Ramos (cell line): ENCODE data around the gene CDH10.

ENCODE experiments used
- in situ Hi-C: fragments of 300-500 bp; cut with MboI; formaldehyde crosslinking; loops from one replicate; pipeline ENCODE4 v1.14.3; 2022; ENCODE audit warnings: low sequenced_read_pairs; ENCODE audit not compliant: unreplicated experiment

Gene CDH10

GRCh38 chr5:24606971-24607370 lies 37.8 kb downstream of the CDH10 start:
- in situ Hi-C loops, result no loop called here

DNA sequence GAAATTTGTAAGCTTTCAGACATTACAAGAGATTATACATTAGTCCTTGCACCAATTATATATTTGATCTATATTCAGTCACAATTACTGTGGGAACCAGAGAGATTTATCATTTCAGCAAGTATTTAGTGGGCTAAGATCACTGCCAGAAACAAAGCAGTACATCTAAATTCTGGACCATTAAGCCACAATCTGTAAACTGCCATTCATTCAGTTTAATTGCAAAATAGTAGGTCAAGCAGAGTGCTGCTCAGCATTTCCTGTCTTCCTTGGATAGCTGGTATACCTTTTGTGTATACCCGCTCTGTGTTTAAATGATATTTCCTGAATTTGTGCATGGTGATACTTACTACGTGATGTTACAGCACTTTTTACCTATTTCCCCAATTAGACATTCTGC lies 42.6 kb downstream of the CDH10 start:
- in situ Hi-C loops, result no loop called here

- in situ Hi-C loops, result no loop called here
These were observed 45.8 kb downstream of the CDH10 start for GRCh38 chr5:24598956-24599355.

- in situ Hi-C loops, result no loop called here
These were observed 49.4 kb downstream of the CDH10 start for GRCh38 chr5:24595329-24595728.

- in situ Hi-C loops, result no loop called here
These were observed 53.4 kb downstream of the CDH10 start for GRCh38 chr5:24591426-24591825.

DNA sequence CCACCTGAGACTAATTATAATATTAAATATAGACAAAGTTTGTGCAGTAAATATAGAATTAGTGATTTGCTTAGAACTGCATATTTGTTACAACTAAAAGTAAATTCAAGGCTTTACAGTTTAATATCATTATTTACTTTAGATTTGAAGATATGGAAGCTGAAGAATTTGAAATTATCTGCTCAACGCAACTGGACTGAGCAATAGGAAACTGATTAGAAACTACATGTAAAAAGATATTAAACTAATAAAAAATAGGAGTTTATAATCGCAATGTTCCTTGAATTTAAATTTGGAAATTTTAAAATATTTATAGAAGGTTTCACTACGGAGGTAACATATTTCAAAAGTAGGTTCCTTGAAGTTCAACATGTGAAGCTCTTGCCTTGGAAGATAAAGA lies 55.2 kb downstream of the CDH10 start:
- in situ Hi-C loops, result no loop called here

GRCh38 chr5:24585751-24586150 lies 59.0 kb downstream of the CDH10 start:
- in situ Hi-C loops, result no loop called here

- in situ Hi-C loops, result no loop called here
These were observed 73.5 kb downstream of the CDH10 start for GRCh38 chr5:24571302-24571701.

- in situ Hi-C loops, result no loop called here
These were observed 77.8 kb downstream of the CDH10 start for GRCh38 chr5:24566933-24567332.

DNA sequence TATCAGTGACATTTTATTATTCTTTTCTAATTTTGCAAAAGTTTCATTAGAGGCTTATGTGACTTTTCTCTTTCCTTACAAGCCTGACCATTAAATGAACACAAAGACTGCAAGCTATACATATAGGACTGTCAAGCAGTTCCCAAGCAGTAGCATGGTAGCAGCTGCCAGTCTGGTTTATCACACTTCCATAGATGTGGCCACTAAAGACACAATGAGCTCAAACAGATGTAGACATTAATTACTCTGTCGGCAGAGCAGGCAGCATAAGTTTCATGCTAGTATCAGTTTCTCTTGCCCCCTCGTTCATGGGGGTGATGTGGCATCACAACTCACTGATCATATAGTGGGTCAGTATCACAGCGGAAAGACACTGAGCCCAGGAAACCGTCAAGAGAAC lies 89.5 kb downstream of the CDH10 start:
- in situ Hi-C loops, result no loop called here

DNA sequence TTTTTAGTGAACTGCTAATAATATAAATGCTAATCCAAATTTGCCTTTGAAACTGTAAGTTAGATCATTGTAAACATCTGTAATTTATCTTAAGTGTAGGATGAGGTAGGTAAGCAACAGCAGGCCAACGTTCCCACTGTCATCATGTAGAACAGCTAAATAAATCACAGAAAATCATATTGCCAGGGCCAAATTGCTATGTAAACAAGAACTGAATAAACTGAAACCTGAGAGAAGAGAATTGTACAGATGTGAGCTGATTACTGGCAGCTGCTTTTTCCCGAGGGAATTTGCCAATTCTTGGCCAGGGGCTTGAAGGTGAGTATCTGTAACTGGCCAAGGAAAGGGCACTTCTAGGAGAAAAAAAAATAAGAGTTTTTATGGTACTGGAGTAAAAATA lies 97.6 kb downstream of the CDH10 start:
- in situ Hi-C loops, result no loop called here

- in situ Hi-C loops, result no loop called here
These were observed 105.2 kb downstream of the CDH10 start for GRCh38 chr5:24539613-24540012.

GRCh38 chr5:24538346-24538745 lies 106.4 kb downstream of the CDH10 start:
- in situ Hi-C loops, result no loop called here

GRCh38 chr5:24535646-24536045 lies 109.1 kb downstream of the CDH10 start:
- in situ Hi-C loops, result no loop called here

DNA sequence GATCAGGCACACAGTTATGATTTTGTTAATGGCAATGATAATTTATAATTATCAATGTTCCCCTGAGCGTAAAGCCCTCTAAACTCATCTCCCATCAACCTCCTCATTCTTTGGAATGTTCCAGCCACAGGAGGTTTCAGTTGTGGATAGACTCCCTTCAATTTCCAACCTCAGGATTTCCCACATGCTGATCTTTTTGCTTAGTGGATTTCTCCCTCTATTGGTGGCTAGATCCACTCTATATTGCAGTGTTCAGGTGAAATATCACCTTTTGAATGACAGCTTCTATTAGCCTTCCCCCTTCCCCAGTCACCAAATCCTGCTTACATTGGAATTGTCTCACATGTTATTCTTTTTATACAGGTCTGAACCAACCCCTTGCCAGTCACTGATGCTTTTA lies 113.9 kb downstream of the CDH10 start:
- in situ Hi-C loops, result no loop called here

- in situ Hi-C loops, result no loop called here
These were observed 119.4 kb downstream of the CDH10 start for GRCh38 chr5:24525414-24525813.

DNA sequence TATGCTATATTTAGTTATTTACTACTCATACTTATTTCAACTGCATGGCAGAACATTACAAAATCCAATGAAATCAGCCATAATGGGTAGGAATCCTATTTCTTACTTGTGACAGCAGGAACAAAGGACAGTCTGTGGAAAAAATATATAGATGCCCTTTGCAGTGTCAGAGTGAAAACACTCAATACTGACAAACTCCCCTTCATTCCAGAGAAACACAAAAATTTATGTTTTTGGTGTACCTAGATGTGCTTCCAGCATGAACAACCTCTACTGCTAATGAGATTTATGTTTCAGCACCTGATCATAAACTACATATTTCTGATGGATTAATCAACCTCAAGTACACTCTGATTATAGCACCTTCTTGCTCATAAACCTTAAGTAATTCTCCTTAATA lies 132.4 kb downstream of the CDH10 start:
- in situ Hi-C loops, result no loop called here

- in situ Hi-C loops, result no loop called here
These were observed 134.2 kb downstream of the CDH10 start for GRCh38 chr5:24510523-24510988.

DNA sequence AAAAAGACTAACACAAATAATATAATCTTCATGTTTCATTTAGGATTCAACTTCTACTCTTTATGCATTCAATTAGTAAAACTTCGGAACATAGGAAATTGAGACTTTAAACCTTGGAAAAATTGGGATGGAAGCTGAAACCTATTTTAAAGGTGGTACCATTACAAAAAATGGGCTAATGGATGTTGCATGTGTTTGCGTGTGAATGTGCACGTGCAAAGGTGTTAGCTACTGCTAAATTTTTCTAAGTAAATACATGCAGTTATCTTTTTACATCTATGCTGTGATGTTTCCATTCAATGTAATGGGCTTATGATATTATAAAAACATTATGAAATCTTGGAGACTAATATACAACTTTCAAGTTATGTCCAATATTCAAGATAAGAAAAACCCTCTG lies 134.8 kb downstream of the CDH10 start:
- in situ Hi-C loops, result no loop called here

DNA sequence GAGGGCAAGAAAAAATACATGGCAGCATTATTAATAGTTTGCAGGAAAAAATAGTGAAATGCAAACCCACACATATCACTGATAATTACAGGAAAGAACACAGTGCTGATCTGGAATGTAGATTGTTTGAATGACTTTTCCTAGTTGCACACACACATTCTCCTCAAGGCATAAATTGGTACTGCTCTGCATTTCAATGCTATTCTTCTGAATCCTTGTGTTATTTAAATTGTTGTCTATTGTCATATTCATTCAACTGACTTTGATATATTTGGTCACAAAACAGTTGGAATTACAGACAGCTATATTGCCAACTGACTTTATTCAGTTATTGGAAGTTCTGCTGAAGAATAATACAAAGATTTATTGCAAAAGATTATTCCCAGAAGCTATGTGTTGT lies 139.5 kb downstream of the CDH10 start:
- in situ Hi-C loops, result no loop called here

- in situ Hi-C loops, result no loop called here
These were observed 147.1 kb downstream of the CDH10 start for GRCh38 chr5:24497591-24498157.

DNA sequence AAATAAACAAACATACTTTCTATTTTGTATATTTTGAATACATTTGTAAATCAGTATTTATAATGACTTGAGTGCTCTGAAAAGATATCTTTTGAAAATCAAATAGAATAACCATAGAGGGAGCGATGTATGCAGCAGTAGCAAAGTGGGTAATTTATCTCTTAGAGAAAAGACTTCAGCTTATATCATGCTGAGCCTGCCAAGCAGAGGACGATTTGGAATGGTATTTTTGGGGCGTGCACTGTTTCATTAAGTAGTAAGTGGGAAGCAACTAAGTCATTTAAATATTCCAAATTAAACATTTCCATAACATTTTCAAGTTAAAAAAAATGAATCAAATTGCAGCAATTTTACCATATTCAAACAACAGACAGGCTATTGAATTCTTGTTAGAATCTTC lies 147.6 kb downstream of the CDH10 start:
- in situ Hi-C loops, result no loop called here

DNA sequence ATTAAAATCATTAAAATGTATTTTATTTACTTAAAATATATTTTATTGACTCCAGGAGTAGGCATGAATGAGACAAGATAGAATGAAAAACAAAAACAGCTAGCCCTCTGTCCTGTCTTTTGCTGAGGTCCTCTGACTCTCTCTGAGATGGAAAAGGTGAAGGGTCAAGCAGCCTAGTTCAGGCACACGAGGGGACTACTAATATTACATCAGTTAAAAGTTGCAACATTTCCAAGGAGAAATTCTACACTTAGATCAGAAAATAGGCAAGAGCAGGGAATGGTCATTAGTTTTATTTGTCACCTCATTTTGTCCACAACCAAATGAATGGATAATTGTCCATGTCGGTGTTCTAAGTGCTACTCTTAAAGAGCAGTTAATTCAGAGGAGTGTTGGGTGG lies 148.5 kb downstream of the CDH10 start:
- in situ Hi-C loops, result no loop called here
